PC-3 (cell line): ENCODE measurements around the gene AAR2.

Source experiments
- EZH2 ChIP-seq: fragments of 300-600 bp; sonication (generic); IDR thresholded peaks from one replicate; pipeline ENCODE4 v1.6.1; 2017; ENCODE audit warnings: antibody characterized with exemption, mild to moderate bottlenecking, low read length; ENCODE audit not compliant: unreplicated experiment
- EZH2phosphoT487 ChIP-seq: fragments of 300-600 bp; sonication (generic); IDR thresholded peaks from 2 replicates; pipeline ENCODE4 v1.6.1; 2018; ENCODE audit warnings: mild to moderate bottlenecking, antibody characterized with exemption, low read length, borderline replicate concordance
- TF ChIP-seq, protein P1 (sequence below): fragments of 300-600 bp; sonication (generic); conservative IDR thresholded peaks from 2 replicates; pipeline ENCODE4 v1.5.1; 2017; ENCODE audit warnings: antibody characterized with exemption, low read depth, mild to moderate bottlenecking, low read length

GRCh38 chr20:36253036-36253435 lies 16.8 kb downstream of the AAR2 start:
- TF ChIP-seq EZH2 (no peak), EZH2phosphoT487 (no peak)
- TF ChIP-seq, protein P1, sequence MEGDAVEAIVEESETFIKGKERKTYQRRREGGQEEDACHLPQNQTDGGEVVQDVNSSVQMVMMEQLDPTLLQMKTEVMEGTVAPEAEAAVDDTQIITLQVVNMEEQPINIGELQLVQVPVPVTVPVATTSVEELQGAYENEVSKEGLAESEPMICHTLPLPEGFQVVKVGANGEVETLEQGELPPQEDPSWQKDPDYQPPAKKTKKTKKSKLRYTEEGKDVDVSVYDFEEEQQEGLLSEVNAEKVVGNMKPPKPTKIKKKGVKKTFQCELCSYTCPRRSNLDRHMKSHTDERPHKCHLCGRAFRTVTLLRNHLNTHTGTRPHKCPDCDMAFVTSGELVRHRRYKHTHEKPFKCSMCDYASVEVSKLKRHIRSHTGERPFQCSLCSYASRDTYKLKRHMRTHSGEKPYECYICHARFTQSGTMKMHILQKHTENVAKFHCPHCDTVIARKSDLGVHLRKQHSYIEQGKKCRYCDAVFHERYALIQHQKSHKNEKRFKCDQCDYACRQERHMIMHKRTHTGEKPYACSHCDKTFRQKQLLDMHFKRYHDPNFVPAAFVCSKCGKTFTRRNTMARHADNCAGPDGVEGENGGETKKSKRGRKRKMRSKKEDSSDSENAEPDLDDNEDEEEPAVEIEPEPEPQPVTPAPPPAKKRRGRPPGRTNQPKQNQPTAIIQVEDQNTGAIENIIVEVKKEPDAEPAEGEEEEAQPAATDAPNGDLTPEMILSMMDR: no peak
